Transverse colon (tissue), 4 donors: ENCODE measurements around the gene POLR3A. TPM values are rescaled to one million over a fixed set of nuclear protein-coding genes. Genes with fewer than 3 reads are reported as not detected.

ENCODE experiments used
- DNase-seq: peaks from one replicate; pipeline ENCODE4 v3.0.0-alpha.2; 2019
- H3K27ac ChIP-seq, 4 donors: fragments of 200-600 bp; sonication (generic); 2 replicates each; pipeline ENCODE4 v1.5.1; 2016 to 2018; ENCODE audit warnings: inconsistent platforms in 4 of 4
- H3K27me3 ChIP-seq: fragments of 200-600 bp; sonication (generic); 2 replicates; pipeline ENCODE4 v1.5.1; 2017; ENCODE audit warnings: inconsistent platforms
- H3K36me3 ChIP-seq, 4 donors: fragments of 200-600 bp; sonication (generic); 2 replicates each; pipeline ENCODE4 v1.5.1; 2017 to 2019; ENCODE audit warnings: inconsistent platforms in 4 of 4
- H3K4me1 ChIP-seq, 4 donors: fragments of 200-600 bp; sonication (generic); 2 replicates each; pipeline ENCODE4 v1.5.1; 2017 to 2020; ENCODE audit warnings: inconsistent platforms in 4 of 4
- H3K4me3 ChIP-seq, 4 donors: fragments of 200-600 bp; sonication (generic); 1 replicate in 1 of 4; 2 replicates in 3 of 4; pipeline versions ENCODE4 v1.5.1 to v1.6.1; 2017 to 2019; ENCODE audit warnings: inconsistent platforms in 4 of 4
- H3K9me3 ChIP-seq, 2 donors: fragments of 200-600 bp; sonication (generic); 2 replicates each; pipeline ENCODE4 v1.5.1; 2017 to 2019; ENCODE audit warnings: inconsistent platforms in 2 of 2
- EP300 ChIP-seq: sonication (generic); formaldehyde crosslinking; IDR thresholded peaks from one replicate; pipeline ENCODE4 v1.6.1; 2017; ENCODE audit warnings: antibody characterized with exemption, low read depth
- POLR2A ChIP-seq: fragments of 450-650 bp; IDR thresholded peaks from one replicate; pipeline ENCODE4 v1.6.1; 2016; ENCODE audit warnings: antibody characterized with exemption, mild to moderate bottlenecking, moderate library complexity
- POLR2AphosphoS5 ChIP-seq, 3 donors: sonication (generic); formaldehyde crosslinking; IDR thresholded peaks; one replicate each; pipeline ENCODE4 v1.6.1; 2016; ENCODE audit warnings: antibody characterized with exemption in 3 of 3
- WGBS, 2 donors: methylation state at CpG; one replicate each; pipeline ENCODE4 v1.1.5; 2018; ENCODE audit warnings: low coverage in 1 of 2; 5-methylcytosine and 5-hydroxymethylcytosine counted together
- in situ Hi-C, 4 donors: fragments of 200-750 bp; cut with MboI; loops; one replicate each; pipeline versions ENCODE4 v1.15.0 to v1.15.1; 2017; ENCODE audit warnings: low sequenced_read_pairs in 3 of 4, low pct_ligation_motif_present in 1 of 4, low pct_unique_long_range_greater_than_20kb in 1 of 4
- intact Hi-C: fragments of 100-400 bp; cut with DNase I; formaldehyde crosslinking; loops from one replicate; pipeline ENCODE4 v1.15.1; 2023; ENCODE audit warnings: low total_unique reads
- total RNA-seq, 4 donors: library from RNA; depleted of rRNA; stranded (reverse); fragments of >200 nt; gene quantifications; one replicate each; pipeline ENCODE4 v1.1.0, GENCODE V29; 2016
- TF ChIP-seq, protein P1 (sequence below), 5 experiments: fragments of 200-600 bp in 3 of 5; fragments of 450-650 bp in 2 of 5; sonication (generic) in 3 of 5; IDR thresholded peaks; 1 replicate in 2 of 5; 2 replicates in 3 of 5; pipeline ENCODE4 v1.5.1; 2016 to 2017; ENCODE audit warnings: antibody characterized with exemption in 5 of 5, inconsistent platforms in 3 of 5, mild to moderate bottlenecking in 2 of 5, moderate library complexity in 1 of 5

POLR3A gene
- total RNA-seq, 4 donors from 2014 or later, result 8.0 to 16.8 (median 13.1) TPM

DNA sequence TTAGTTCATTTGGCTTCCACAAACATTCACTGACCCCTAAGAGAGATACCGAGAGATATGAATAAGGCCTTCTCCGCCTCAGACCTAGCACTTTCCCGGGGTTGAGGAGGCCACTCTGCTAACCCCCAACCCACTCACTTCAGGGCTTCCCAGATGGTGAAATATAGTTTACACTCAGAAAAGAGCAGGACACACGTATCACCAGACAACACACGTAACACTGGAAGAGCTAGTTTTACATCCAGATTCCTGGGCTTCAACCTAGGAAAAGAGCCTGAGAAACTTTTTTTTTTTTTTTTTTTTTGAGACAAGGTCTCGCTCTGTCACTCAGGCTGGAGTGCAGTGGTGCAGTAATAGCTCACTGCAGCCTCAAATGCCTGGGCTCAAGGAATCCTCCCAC is 87.5 kb downstream of the POLR3A start:
- Histone ChIP-seq H3K27me3 (no peaks in the 10 kb centered on the region), H3K9me3 (no peaks in the 10 kb centered on the region), H3K4me3 (no peak overlapping the region), H3K27ac (no peak overlapping the region), H3K36me3 (no peaks in the 10 kb centered on the region), H3K4me1 (peaks cover 0 to 17% (median 11%) of the 10 kb centered on the region in 4 donors)
- 86 to 97% methylated on average over 2 to 6 of the region's 6 CpGs for WGBS, 2 donors
- DNase-seq, result no peak
- intact Hi-C loops, result no loop called here
- TF ChIP-seq EP300, result no peak
- TF ChIP-seq POLR2AphosphoS5 (IDR thresholded peaks at IDR 0.05), result no peak
- TF ChIP-seq POLR2A, result no peak
- in situ Hi-C loops, result no loop called here

DNA sequence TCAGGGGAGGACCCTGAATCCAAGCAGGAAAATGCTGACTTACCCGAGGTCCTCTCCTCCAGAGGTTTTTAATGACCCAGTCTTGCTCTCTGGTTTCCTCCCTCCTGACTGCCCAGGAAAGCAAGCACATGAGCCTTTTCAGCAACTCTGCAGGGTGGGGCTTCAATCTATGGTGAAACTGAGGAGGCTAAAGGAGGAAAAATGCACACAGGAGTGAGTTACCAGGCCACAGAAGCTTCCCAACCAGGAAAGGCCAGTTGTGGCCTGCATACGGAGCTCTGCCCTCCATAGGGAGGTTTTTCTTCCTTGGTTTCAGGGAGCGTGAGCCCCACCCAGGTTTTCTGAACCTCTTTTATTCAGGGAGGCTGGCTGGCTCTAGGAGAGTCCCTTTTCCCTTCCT is 88.7 kb downstream of the POLR3A start:
- in situ Hi-C loops, result no loop called here
- Histone ChIP-seq H3K36me3 (no peaks in the 10 kb centered on the region), H3K27me3 (no peaks in the 10 kb centered on the region), H3K4me1 (peaks cover 0 to 17% (median 11%) of the 10 kb centered on the region in 4 donors), H3K9me3 (no peaks in the 10 kb centered on the region), H3K27ac (no peak overlapping the region), H3K4me3 (no peak overlapping the region)
- WGBS, 2 donors, result 59% methylated on average over 3 of the region's 3 CpGs; no CpG with 5 or more reads in 1 of the 2 donors
- no peak for DNase-seq
- TF ChIP-seq POLR2A (no peak), POLR2AphosphoS5 (IDR thresholded peaks at IDR 0.05) (no peak), EP300 (no peak)
- TF ChIP-seq, protein P1, sequence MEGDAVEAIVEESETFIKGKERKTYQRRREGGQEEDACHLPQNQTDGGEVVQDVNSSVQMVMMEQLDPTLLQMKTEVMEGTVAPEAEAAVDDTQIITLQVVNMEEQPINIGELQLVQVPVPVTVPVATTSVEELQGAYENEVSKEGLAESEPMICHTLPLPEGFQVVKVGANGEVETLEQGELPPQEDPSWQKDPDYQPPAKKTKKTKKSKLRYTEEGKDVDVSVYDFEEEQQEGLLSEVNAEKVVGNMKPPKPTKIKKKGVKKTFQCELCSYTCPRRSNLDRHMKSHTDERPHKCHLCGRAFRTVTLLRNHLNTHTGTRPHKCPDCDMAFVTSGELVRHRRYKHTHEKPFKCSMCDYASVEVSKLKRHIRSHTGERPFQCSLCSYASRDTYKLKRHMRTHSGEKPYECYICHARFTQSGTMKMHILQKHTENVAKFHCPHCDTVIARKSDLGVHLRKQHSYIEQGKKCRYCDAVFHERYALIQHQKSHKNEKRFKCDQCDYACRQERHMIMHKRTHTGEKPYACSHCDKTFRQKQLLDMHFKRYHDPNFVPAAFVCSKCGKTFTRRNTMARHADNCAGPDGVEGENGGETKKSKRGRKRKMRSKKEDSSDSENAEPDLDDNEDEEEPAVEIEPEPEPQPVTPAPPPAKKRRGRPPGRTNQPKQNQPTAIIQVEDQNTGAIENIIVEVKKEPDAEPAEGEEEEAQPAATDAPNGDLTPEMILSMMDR (IDR thresholded peaks at IDR 0.05), result no peak
- intact Hi-C loops, result no loop called here

DNA sequence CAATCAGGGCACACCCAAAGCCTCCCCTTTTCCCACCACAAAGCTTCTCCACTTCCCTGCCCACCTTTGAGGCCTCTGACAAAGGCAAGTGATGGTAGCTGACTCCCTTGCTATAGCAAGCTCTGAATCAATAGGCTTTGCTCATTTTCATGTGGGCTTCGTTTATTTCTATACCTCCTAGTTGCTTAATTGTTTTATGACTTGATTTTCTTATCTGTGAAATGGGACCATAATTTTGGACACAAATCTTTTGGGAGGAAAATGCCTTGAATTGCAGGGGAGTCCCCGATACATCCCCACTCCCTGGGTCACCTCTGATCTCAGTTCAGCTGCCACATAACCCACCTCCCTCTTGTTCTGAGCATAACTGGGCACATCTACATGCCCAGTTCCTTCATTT is 89.1 kb downstream of the POLR3A start:
- Histone ChIP-seq H3K36me3 (no peaks in the 10 kb centered on the region), H3K9me3 (no peaks in the 10 kb centered on the region), H3K4me3 (no peak overlapping the region), H3K27ac (peak overlapping the region in 3 of 4 donors; percentile 22 to 41 (median 36)), H3K4me1 (peaks cover 0 to 17% (median 11%) of the 10 kb centered on the region in 4 donors), H3K27me3 (no peaks in the 10 kb centered on the region)
- 76 to 78% methylated on average over 2 of the region's 2 CpGs for WGBS, 2 donors
- no peak for TF ChIP-seq POLR2AphosphoS5 (IDR thresholded peaks at IDR 0.05)
- TF ChIP-seq, protein P1 (IDR thresholded peaks at IDR 0.05), result no peak
- TF ChIP-seq POLR2A, result no peak
- no peak for TF ChIP-seq EP300
- intact Hi-C loops, result no loop called here
- in situ Hi-C loops, result no loop called here
- DNase-seq, result no peak

DNA sequence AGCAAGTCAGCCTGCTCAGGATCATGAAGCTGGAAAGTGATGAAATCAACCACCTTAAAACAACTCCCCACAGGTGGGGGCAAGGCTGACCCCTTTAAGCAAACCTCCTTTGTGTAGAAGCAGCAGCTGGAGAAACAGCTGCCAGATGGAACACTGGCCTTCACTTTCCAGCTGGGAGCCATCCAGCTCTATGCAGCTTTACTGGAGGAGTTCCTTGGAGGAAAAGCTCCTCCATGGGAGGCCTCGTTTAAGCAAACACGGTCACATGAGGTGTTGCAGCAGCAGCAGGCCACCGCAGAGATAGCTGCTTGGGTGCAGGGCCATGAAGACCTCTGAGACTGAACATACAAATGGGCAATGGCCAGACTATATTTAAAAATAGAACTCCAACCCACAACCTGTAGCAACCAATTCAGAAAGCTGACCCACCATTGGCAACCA is 89.7 kb downstream of the POLR3A start:
- intact Hi-C loops, result no loop called here
- H3K9me3 ChIP-seq, result no peaks in the 10 kb centered on the region

More for the DNA sequence above, 89.7 kb downstream of the POLR3A start:
- H3K27me3 ChIP-seq, result no peaks in the 10 kb centered on the region
- 50% methylated on average over 3 of the region's 3 CpGs; no CpG with 5 or more reads in 1 of the 2 donors for whole genome bisulfite sequencing, 2 donors
- H3K4me1 ChIP-seq, result peaks cover 0 to 17% (median 11%) of the 10 kb centered on the region in 4 donors
- in situ Hi-C loops, result no loop called here
- no peak overlapping the region for H3K4me3 ChIP-seq
- H3K27ac ChIP-seq, result peak overlapping the region in 3 of 4 donors; percentile 22 to 41 (median 36)
- peak; percentile 46 for DNase-seq
- H3K36me3 ChIP-seq, result no peaks in the 10 kb centered on the region
- TF ChIP-seq, protein P1 (IDR thresholded peaks at IDR 0.05), result no peak
- TF ChIP-seq POLR2AphosphoS5 (IDR thresholded peaks at IDR 0.05) (peak in 2 of 3 donors; percentile 54 to 63), EP300 (no peak), POLR2A (no peak)
